Trophoblast cell (in vitro differentiated cells and primary cell): ENCODE results near the gene NPHP4.

Experiments
- DNase-seq, 2 donors: peaks; one replicate each; pipeline ENCODE4 v3.0.0-alpha.2; 2016
- H2AFZ ChIP-seq: 2 replicates; pipeline ENCODE4 v1.6.1; 2013; ENCODE audit warnings: low read length, moderate library complexity, mild to moderate bottlenecking; ENCODE audit not compliant: insufficient read depth, poor library complexity
- H2AK5ac ChIP-seq: 2 replicates; pipeline ENCODE4 v1.6.1; 2013; ENCODE audit warnings: mild to moderate bottlenecking, low read length
- H2BK120ac ChIP-seq: 2 replicates; pipeline ENCODE4 v1.6.1; 2013; ENCODE audit warnings: low read length, mild to moderate bottlenecking, moderate library complexity; ENCODE audit not compliant: insufficient read depth, poor library complexity
- H2BK12ac ChIP-seq: 2 replicates; pipeline ENCODE4 v1.6.1; 2013; ENCODE audit warnings: mild to moderate bottlenecking, low read length, moderate library complexity
- H2BK5ac ChIP-seq: 2 replicates; pipeline ENCODE4 v1.6.1; 2013; ENCODE audit warnings: low read length, low read depth, moderate library complexity, mild to moderate bottlenecking; ENCODE audit not compliant: poor library complexity
- H3K14ac ChIP-seq: 2 replicates; pipeline ENCODE4 v1.6.1; 2013; ENCODE audit warnings: mild to moderate bottlenecking, low read length
- H3K18ac ChIP-seq: 2 replicates; pipeline ENCODE4 v1.6.1; 2013; ENCODE audit warnings: mild to moderate bottlenecking, low read length
- H3K23ac ChIP-seq: 2 replicates; pipeline ENCODE4 v1.6.1; 2013; ENCODE audit warnings: low read length
- H3K27ac ChIP-seq: 2 replicates; pipeline ENCODE4 v1.5.1; 2013; ENCODE audit warnings: low read depth, mild to moderate bottlenecking, inconsistent platforms, low read length, moderate library complexity
- H3K27me3 ChIP-seq: 2 replicates; pipeline ENCODE4 v1.6.1; 2013; ENCODE audit warnings: inconsistent platforms, mild to moderate bottlenecking, low read length, moderate library complexity; ENCODE audit not compliant: insufficient read depth
- H3K36me3 ChIP-seq, 2 experiments: 1 replicate in 1 of 2; 2 replicates in 1 of 2; pipeline ENCODE4 v1.6.1; 2013; ENCODE audit warnings: low read length in 2 of 2, mild to moderate bottlenecking in 2 of 2, moderate library complexity in 1 of 2; ENCODE audit not compliant: insufficient read depth in 2 of 2, control insufficient read depth in 1 of 2
- H3K4ac ChIP-seq: 2 replicates; pipeline ENCODE4 v1.6.1; 2013; ENCODE audit warnings: low read depth, mild to moderate bottlenecking, low read length, moderate library complexity
- H3K4me1 ChIP-seq, 2 experiments: 1 replicate in 1 of 2; 2 replicates in 1 of 2; pipeline ENCODE4 v1.6.1; 2013; ENCODE audit warnings: low read length in 2 of 2, mild to moderate bottlenecking in 2 of 2, moderate library complexity in 1 of 2; ENCODE audit not compliant: insufficient read depth in 2 of 2, control insufficient read depth in 1 of 2
- H3K4me2 ChIP-seq: 2 replicates; pipeline ENCODE4 v1.6.1; 2013; ENCODE audit warnings: inconsistent platforms, mild to moderate bottlenecking, low read length, moderate library complexity
- H3K4me3 ChIP-seq: 2 replicates; pipeline ENCODE4 v1.5.1; 2013; ENCODE audit warnings: mild to moderate bottlenecking, low read depth, low read length, inconsistent platforms
- H3K79me1 ChIP-seq: one replicate; pipeline ENCODE4 v1.6.1; 2013; ENCODE audit warnings: low read length
- H3K79me2 ChIP-seq: 2 replicates; pipeline ENCODE4 v1.6.1; 2013; ENCODE audit warnings: low read length, mild to moderate bottlenecking; ENCODE audit not compliant: control insufficient read depth, insufficient read depth, poor library complexity
- H3K9ac ChIP-seq: 2 replicates; pipeline ENCODE4 v1.6.1; 2013; ENCODE audit warnings: mild to moderate bottlenecking, low read length
- H3K9me3 ChIP-seq: 2 replicates; pipeline ENCODE4 v1.6.1; 2013; ENCODE audit warnings: low read depth, mild to moderate bottlenecking, control low read depth, inconsistent platforms, low read length; ENCODE audit not compliant: insufficient read depth
- H4K12ac ChIP-seq: 2 replicates; pipeline ENCODE4 v1.6.1; 2013; ENCODE audit warnings: low read depth, mild to moderate bottlenecking, low read length, moderate library complexity
- H4K8ac ChIP-seq: 2 replicates; pipeline ENCODE4 v1.6.1; 2013; ENCODE audit warnings: low read depth, mild to moderate bottlenecking, low read length, moderate library complexity
- H4K91ac ChIP-seq: one replicate; pipeline ENCODE4 v1.6.1; 2013; ENCODE audit warnings: low read depth, mild to moderate bottlenecking, low read length, moderate library complexity
- WGBS: extraction: QIAGEN DNeasy Blood & Tissue Kit; methylation state at CpG from one replicate; pipeline ENCODE4 v1.1.7; 2013; ENCODE audit warnings: missing lambda C conversion rate; ENCODE audit not compliant: insufficient read length, insufficient coverage; ENCODE audit errors: extremely low coverage; 5-methylcytosine and 5-hydroxymethylcytosine counted together

Gene NPHP4

DNA sequence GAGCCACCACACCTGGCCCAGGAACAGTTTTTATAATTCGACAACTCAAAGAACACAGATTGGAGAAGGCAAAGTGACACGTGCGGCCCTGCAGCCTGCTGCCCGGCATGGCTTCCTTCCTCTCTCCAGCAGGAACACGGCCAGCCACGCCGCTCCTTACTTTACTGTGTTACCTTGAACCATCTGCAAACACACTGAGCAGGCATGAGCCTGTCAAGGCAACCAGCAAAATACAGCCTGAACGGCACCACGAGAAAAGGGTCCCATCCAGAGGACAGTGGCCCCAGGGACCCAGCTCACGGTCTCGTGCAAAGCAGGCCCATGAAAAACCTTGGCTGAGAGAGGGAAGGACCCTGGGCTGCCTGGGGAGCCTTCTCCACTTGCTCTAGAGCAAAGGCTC lies 38.8 kb downstream of the NPHP4 start:
- Histone ChIP-seq H2BK120ac (no peak overlapping the region), H3K14ac (no peak overlapping the region), H2BK5ac (no peak overlapping the region), H3K9ac (no peak overlapping the region), H3K27me3 (no peaks in the 10 kb centered on the region), H3K79me2 (no peaks in the 10 kb centered on the region), H4K12ac (no peak overlapping the region), H4K8ac (no peak overlapping the region), H3K36me3 (no peaks in the 10 kb centered on the region), H3K9me3 (no peaks in the 10 kb centered on the region), H3K18ac (no peak overlapping the region), H3K79me1 (no peaks in the 10 kb centered on the region), H3K4me3 (no peak overlapping the region), H2AK5ac (no peak overlapping the region), H3K23ac (no peak overlapping the region), H2BK12ac (no peak overlapping the region), H3K4ac (no peak overlapping the region), H3K4me2 (no peak overlapping the region), H3K4me1 (no peaks in the 10 kb centered on the region), H4K91ac (no peak overlapping the region), H2AFZ (no peak overlapping the region), H3K27ac (no peak overlapping the region)
- no peak for DNase-seq
- no CpG with 5 or more reads among the region's 11 CpGs for WGBS

DNA sequence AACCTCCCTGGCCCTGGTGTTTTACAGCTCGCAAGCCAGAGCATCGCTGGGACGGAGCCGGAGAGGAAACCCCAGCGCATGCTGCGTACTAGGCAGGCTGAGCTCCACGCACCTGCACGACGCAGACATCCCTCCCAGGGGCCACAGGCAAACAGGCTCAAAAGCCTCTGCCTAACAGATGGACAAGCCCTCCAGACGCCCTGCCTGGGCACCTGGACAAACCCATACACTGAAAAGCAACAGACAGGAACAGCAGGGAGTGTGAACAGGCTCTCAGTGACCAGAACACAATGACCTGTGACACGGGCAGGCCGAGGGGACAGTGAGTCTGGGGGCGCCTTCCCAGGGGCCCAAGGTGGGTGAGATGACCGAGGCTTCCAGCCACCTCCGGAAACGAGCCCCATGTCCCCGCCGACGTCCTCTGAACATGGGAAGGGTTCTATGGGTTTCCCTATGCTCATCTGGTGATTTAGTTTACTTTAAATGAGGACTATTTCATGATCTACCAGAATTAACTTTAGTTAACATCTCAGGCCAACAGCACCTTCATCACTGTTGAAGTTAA lies 40.3 kb downstream of the NPHP4 start:
- no peak overlapping the region for H2BK12ac ChIP-seq
- WGBS = no CpG with 5 or more reads among the region's 19 CpGs
- no peak overlapping the region for H3K18ac ChIP-seq
- no peaks in the 10 kb centered on the region for H3K9me3 ChIP-seq
- no peak overlapping the region for H2AFZ ChIP-seq
- no peak overlapping the region for H3K14ac ChIP-seq
- H4K12ac ChIP-seq = no peak overlapping the region
- H2AK5ac ChIP-seq = no peak overlapping the region
- H3K4ac ChIP-seq = no peak overlapping the region
- no peaks in the 10 kb centered on the region for H3K27me3 ChIP-seq
- H3K23ac ChIP-seq = no peak overlapping the region
- H3K4me1 ChIP-seq = no peaks in the 10 kb centered on the region
- DNase-seq = no peak
- no peak overlapping the region for H4K8ac ChIP-seq
- no peak overlapping the region for H3K4me2 ChIP-seq
- peaks cover 1 to 2% of the 10 kb centered on the region in 2 experiments for H3K36me3 ChIP-seq
- H3K79me1 ChIP-seq = no peaks in the 10 kb centered on the region
- H4K91ac ChIP-seq = no peak overlapping the region
- no peak overlapping the region for H2BK5ac ChIP-seq
- H3K79me2 ChIP-seq = no peaks in the 10 kb centered on the region
- H3K4me3 ChIP-seq = no peak overlapping the region
- no peak overlapping the region for H3K27ac ChIP-seq
- H2BK120ac ChIP-seq = no peak overlapping the region
- H3K9ac ChIP-seq = no peak overlapping the region

DNA sequence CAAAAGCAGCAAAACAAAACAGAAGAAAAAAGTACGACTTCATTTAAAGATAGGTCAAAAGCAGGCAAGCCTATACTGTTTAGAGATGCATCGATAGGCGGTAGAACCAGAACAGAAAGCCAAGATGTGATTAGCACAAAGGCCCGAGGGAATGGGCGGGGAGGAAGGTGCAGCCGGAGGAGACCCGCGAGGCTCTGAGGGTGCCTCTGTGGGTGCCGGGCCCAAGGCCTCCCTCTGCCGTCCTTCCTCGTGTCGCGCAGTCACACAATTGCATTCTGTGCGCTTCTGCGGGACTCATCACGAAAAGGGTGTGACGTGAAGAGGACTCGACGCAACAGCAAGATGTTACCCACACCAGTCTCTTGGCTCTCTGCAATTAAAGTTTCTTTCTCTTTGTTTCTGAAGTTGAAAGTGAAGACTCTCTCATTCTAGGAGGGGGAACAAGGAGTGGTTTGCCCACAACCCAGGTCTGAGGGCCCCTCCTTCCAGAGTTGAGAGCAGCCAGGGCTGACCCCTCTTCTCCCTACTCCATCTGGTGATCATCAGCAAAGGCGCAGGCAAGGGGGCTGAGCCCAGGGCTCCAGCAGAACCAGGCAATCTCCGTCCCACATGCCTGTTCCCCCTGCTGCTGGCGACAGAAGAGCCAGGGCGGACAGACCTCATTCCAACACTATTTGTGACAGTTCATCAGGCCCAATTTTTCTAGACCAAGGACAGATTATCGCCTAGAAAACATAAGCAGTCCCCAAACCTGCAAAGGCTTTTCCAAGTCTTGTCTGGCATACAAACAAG lies 41.0 kb downstream of the NPHP4 start:
- no peak overlapping the region for H4K12ac ChIP-seq
- WGBS = no CpG with 5 or more reads among the region's 24 CpGs

DNA sequence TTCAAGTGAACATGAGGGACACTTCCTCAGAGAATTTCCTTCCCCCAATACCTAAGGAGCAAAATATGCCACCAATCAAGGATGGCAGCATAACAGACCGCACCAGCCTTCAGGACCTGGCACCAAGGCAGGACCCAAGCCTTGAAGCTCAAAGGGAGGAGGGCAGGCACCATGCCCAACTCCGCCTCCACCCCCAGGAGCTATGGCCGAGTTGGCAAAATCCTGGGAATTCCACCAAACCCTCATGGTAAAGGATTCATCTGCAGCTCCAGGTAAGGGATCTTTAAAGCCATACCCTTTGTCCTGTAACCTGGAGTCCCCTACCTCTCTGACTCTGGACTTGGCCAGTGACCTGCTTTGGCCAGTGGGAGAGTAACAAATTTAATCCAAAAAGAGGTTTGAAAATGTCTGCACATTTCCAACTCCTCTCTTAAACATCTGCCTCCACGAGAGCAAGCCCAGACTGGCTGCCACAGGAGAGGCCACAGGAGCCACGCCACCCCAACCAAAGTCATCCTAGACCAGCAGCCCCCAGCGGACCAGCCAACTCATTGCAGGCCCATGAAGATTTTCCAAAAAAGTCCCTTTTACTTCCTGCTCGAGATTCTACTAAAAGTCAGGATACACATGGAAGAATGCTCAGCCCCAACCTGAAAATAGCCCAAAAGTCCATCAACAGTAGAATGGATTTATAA lies 41.9 kb downstream of the NPHP4 start:
- H3K4me3 ChIP-seq = no peak overlapping the region
- no peak overlapping the region for H3K23ac ChIP-seq
- H2AK5ac ChIP-seq = no peak overlapping the region
- H3K18ac ChIP-seq = no peak overlapping the region
- H4K91ac ChIP-seq = no peak overlapping the region
- no peaks in the 10 kb centered on the region for H3K27me3 ChIP-seq
- H3K79me2 ChIP-seq = no peaks in the 10 kb centered on the region
- H4K12ac ChIP-seq = no peak overlapping the region
- no CpG with 5 or more reads among the region's 7 CpGs for WGBS
- no peak overlapping the region for H3K14ac ChIP-seq
- H2BK120ac ChIP-seq = no peak overlapping the region
- H3K4me1 ChIP-seq = no peaks in the 10 kb centered on the region
- H4K8ac ChIP-seq = no peak overlapping the region
- H2BK12ac ChIP-seq = no peak overlapping the region
- H3K27ac ChIP-seq = no peak overlapping the region
- no peaks in the 10 kb centered on the region for H3K79me1 ChIP-seq
- no peaks in the 10 kb centered on the region for H3K9me3 ChIP-seq
- no peak overlapping the region for H2BK5ac ChIP-seq
- H3K4ac ChIP-seq = no peak overlapping the region
- H3K9ac ChIP-seq = no peak overlapping the region
- no peak for DNase-seq
- H3K36me3 ChIP-seq = peaks cover 2% of the 10 kb centered on the region in 2 experiments
- no peak overlapping the region for H2AFZ ChIP-seq
- no peak overlapping the region for H3K4me2 ChIP-seq

More for the DNA sequence above, 41.0 kb downstream of the NPHP4 start:
- Histone ChIP-seq H3K4me3 (no peak overlapping the region), H2AFZ (no peak overlapping the region), H4K91ac (no peak overlapping the region), H2AK5ac (no peak overlapping the region), H3K4me2 (no peak overlapping the region), H3K9ac (no peak overlapping the region), H2BK120ac (no peak overlapping the region), H3K27ac (no peak overlapping the region), H4K8ac (no peak overlapping the region), H2BK5ac (no peak overlapping the region), H2BK12ac (no peak overlapping the region), H3K79me2 (no peaks in the 10 kb centered on the region), H3K14ac (no peak overlapping the region), H3K23ac (no peak overlapping the region), H3K4ac (no peak overlapping the region), H3K27me3 (no peaks in the 10 kb centered on the region), H3K9me3 (no peaks in the 10 kb centered on the region), H3K79me1 (no peaks in the 10 kb centered on the region), H3K4me1 (no peaks in the 10 kb centered on the region), H3K18ac (no peak overlapping the region), H3K36me3 (peaks cover 2% of the 10 kb centered on the region in 2 experiments)
- no peak for DNase-seq
